ENCODE data around the gene POU2F1.

Gene POU2F1

DNA sequence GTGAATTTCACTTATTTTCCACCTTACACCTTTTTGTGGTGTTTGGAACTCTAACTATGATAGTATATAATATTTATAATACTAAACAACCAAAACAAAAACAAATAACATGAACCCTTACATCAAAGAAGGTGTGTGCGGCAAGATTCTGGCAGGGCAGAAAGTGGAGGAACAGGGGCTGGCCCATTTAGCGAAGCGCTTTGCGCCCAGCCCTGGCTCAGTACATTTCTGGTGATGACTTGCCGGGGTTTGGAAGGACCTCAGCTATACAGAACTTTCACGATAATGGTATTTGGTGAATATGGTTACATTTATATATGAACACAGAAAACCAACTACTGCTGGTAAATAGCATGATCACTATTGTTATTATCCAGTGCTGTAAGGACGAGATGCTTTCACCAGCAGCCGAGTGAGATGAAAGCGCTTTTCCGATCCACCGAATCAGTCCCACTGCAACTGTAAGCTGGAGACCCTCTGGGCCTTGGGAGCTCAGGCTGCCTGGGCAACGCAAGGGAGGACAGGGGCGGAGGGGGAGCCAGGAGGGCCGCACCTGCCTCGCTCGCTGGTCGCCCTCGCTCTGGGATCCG is 233.7 kb downstream of the POU2F1 start:
- TF ChIP-seq, protein P1, sequence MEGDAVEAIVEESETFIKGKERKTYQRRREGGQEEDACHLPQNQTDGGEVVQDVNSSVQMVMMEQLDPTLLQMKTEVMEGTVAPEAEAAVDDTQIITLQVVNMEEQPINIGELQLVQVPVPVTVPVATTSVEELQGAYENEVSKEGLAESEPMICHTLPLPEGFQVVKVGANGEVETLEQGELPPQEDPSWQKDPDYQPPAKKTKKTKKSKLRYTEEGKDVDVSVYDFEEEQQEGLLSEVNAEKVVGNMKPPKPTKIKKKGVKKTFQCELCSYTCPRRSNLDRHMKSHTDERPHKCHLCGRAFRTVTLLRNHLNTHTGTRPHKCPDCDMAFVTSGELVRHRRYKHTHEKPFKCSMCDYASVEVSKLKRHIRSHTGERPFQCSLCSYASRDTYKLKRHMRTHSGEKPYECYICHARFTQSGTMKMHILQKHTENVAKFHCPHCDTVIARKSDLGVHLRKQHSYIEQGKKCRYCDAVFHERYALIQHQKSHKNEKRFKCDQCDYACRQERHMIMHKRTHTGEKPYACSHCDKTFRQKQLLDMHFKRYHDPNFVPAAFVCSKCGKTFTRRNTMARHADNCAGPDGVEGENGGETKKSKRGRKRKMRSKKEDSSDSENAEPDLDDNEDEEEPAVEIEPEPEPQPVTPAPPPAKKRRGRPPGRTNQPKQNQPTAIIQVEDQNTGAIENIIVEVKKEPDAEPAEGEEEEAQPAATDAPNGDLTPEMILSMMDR (IDR thresholded peaks at IDR 0.05; ENCODE audit: insufficient read depth, low read length, poor library complexity, severe bottlenecking) = no peak
- no peak for DNase-seq (ENCODE audit: extremely low read depth, insufficient read length)
- no peaks in the 10 kb centered on the region for H3K36me3 ChIP-seq (ENCODE audit: control insufficient read depth, insufficient read depth, low read length)
- H3K4me3 ChIP-seq (replicated peaks; ENCODE audit: low read depth, low read length) = peak overlapping the region; percentile 77
- no peaks in the 10 kb centered on the region for H3K27me3 ChIP-seq (replicated peaks; ENCODE audit: control insufficient read depth, insufficient read depth, low read length)

DNA sequence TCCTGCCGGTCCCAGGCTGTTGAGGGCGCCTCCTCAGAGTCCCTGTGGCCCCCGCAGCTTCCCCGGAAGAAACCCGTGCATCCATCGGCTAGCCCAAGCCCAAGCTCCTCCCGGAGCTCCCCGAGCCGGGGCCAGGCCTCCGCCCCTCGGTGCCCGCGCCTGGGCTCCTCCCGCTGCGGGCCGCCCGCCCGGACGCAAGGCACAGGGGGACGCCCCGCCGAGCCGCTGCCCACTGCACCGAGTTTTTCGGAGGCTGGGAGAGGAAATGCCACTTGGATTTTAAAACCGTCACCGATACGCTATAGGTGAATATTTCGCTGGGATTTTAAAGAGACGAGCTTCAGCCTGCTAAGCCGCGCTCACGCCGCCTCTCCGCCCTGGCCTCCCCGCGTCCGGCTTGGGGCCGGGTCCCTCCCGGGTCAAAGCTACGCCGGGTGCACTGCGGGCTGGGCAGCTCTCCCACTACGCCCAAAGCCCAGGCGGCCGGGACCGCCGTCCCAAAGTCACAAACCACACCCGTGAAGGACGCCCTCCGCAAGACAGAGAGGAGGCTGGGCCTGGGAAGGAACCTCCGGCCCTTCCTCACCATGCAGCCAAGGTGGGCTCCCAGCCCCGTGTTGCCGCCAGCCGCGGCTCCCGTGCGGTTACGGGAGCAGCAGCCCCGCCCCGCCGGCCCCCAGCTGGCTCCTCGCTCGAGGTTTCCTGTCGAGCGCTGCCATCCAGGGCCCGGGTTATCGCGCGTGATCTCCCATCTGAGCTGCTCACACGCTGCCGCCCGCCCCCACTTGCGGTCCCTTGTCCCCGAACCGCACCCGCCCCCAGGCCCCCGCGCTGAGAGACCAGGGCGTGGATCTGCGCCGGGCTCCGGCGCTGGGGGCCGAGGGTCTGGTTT is 234.5 kb downstream of the POU2F1 start:
- Histone ChIP-seq H3K36me3 (ENCODE audit: control insufficient read depth, insufficient read depth, low read length) (no peaks in the 10 kb centered on the region), H3K4me3 (replicated peaks; ENCODE audit: low read depth, low read length) (peak overlapping the region; percentile 77), H3K27me3 (replicated peaks; ENCODE audit: control insufficient read depth, insufficient read depth, low read length) (no peaks in the 10 kb centered on the region)
- peak; percentile 72 for DNase-seq (ENCODE audit: extremely low read depth, insufficient read length)
- TF ChIP-seq, protein P1 (IDR thresholded peaks at IDR 0.05; ENCODE audit: insufficient read depth, low read length, poor library complexity, severe bottlenecking) = no peak

DNA sequence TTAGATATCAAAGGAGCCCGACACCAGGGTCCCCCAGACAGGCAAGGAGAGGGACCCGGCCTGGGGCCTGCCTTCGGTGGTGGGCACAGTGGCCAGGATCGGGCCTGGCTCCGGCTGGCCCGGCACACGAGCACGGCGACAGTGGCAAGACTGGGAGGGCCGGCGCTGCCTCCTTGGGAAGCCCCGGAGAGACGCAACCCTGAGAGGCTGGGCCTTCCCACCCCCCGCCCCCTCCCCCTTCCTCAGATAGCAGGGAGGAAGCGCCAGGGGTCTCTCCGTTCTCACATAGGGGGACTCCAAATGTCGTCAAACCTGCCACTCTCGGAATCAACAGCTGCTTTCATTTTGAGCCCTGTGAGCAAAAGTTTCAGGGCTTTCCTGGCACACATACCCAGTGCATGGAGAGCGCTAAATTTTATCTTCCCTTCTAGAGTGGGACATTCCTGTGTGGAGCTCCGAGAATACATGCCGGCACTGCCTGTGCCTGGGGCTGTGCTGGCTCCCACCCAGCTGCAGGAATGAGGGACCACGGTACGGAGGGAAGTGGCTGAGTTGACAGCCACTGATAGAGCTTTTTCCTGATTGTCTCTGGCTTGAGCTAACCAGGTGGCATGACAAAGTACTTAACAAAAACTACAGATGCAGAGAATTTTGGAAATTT is 235.2 kb downstream of the POU2F1 start:
- no peak for DNase-seq (ENCODE audit: extremely low read depth, insufficient read length)
- H3K4me3 ChIP-seq (replicated peaks; ENCODE audit: low read depth, low read length) = peak overlapping the region; percentile 77
- no peaks in the 10 kb centered on the region for H3K36me3 ChIP-seq (ENCODE audit: control insufficient read depth, insufficient read depth, low read length)
- no peaks in the 10 kb centered on the region for H3K27me3 ChIP-seq (replicated peaks; ENCODE audit: control insufficient read depth, insufficient read depth, low read length)
- TF ChIP-seq, protein P1 (IDR thresholded peaks at IDR 0.05; ENCODE audit: insufficient read depth, low read length, poor library complexity, severe bottlenecking) = no peak

DNA sequence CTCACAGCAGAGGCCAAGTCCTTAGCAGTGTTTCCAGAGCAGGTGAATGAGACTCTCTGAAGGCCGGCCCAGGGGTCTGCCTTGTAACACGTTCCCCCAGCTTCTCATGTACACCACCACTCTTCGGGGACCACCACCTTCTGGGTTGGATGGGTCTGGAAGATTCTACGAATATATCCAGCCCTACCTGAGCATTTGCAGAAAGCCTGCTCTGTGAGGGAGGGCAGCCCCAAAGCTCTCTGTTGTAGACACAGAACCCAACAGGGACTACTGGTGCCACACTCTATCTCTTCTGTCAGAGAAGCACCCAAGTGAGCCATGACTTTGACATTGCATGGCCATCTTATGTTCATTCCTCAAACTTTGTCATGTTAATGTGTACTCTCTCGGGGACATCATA is 235.8 kb downstream of the POU2F1 start:
- H3K4me3 ChIP-seq (replicated peaks; ENCODE audit: low read depth, low read length) = no peak overlapping the region

DNA sequence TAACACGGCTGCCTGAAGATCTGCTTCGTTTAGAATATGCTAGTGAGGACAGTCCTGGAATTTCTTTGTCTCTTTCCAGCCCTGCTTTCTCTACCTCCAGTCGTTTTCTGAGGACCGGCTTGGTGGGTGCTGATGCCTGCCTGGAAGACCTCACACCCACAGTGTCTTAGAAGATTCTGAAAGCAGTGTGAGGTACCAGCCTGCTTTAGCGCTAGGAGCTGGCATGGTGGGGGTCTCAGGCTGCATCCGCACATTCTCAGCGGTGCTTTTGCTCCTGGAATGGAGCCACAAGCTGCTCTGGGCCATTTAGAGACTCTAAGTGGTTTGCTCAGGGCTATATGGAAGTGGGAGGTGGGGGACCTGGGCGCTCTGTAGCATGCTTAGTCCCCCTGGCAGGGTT is 236.2 kb downstream of the POU2F1 start:
- TF ChIP-seq, protein P1 (IDR thresholded peaks at IDR 0.05; ENCODE audit: insufficient read depth, low read length, poor library complexity, severe bottlenecking) = no peak
- DNase-seq (ENCODE audit: extremely low read depth, insufficient read length) = no peak
- H3K4me3 ChIP-seq (replicated peaks; ENCODE audit: low read depth, low read length) = no peak overlapping the region
- H3K27me3 ChIP-seq (replicated peaks; ENCODE audit: control insufficient read depth, insufficient read depth, low read length) = no peaks in the 10 kb centered on the region
- no peaks in the 10 kb centered on the region for H3K36me3 ChIP-seq (ENCODE audit: control insufficient read depth, insufficient read depth, low read length)

More for the DNA sequence above, 235.8 kb downstream of the POU2F1 start:
- TF ChIP-seq, protein P1 (IDR thresholded peaks at IDR 0.05; ENCODE audit: insufficient read depth, low read length, poor library complexity, severe bottlenecking) = no peak
- Histone ChIP-seq H3K36me3 (ENCODE audit: control insufficient read depth, insufficient read depth, low read length) (no peaks in the 10 kb centered on the region), H3K27me3 (replicated peaks; ENCODE audit: control insufficient read depth, insufficient read depth, low read length) (no peaks in the 10 kb centered on the region)
- DNase-seq (ENCODE audit: extremely low read depth, insufficient read length) = no peak
